Memory B cell (primary cell): ENCODE measurements around the gene STMN3.
A peak's percentile ranks its signal among the peaks of the same experiment; 100 is the strongest.
"Not testable (repeated sequence)": the region's sequence is repeated elsewhere in the genome, so short reads cannot be mapped to it uniquely, and the experiment has no call there.

ENCODE experiments used
- ATAC-seq: fragments of 150-1000 bp; cut with Tn5 transposase; 2 replicates; pipeline ENCODE4 v1.10.0; 2021; ENCODE audit warnings: low read depth, mild to moderate bottlenecking, moderate library complexity
- DNase-seq, 2 donors: peaks; one replicate each; pipeline ENCODE4 v3.0.0; 2022; ENCODE audit warnings: low spot score in 2 of 2
- H3K27ac Mint-ChIP-seq: one replicate; pipeline ENCODE4 v1.8.0; 2022; ENCODE audit warnings: mild to moderate bottlenecking, moderate library complexity, mixed read lengths
- H3K27me3 Mint-ChIP-seq: one replicate; pipeline ENCODE4 v1.8.0; 2022; ENCODE audit warnings: mixed read lengths
- H3K36me3 Mint-ChIP-seq: one replicate; pipeline ENCODE4 v1.8.0; 2022; ENCODE audit warnings: mild to moderate bottlenecking, mixed read lengths
- H3K4me1 Mint-ChIP-seq: one replicate; pipeline ENCODE4 v1.8.0; 2022; ENCODE audit warnings: mixed read lengths
- H3K4me3 Mint-ChIP-seq: one replicate; pipeline ENCODE4 v1.8.0; 2022; ENCODE audit warnings: mild to moderate bottlenecking, moderate library complexity, mixed read lengths
- H3K9me3 Mint-ChIP-seq: one replicate; pipeline ENCODE4 v1.8.0; 2022; ENCODE audit warnings: mixed read lengths

The STMN3 gene

DNA sequence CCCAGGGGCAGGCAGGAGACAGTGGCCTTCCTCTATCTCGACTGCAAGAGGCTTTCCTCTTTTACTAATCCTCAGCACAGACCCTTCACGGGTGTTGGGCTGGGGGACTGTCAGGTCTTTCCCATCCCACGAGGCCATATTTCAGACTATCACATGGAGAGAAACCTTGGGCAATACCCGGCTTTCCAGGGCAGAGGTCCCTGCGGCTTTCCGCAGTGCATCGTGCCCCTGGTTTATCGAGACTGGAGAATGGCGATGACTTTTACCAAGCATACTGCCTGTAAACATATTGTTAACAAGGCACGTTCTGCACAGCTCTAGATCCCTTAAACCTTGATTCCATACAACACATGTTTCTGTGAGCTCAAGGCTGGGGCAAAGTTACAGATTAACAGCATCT, 7.0 kb upstream of the STMN3 start:
- not testable (repeated sequence) for H3K27ac Mint-ChIP-seq, H3K27me3 Mint-ChIP-seq, DNase-seq, H3K9me3 Mint-ChIP-seq, H3K36me3 Mint-ChIP-seq, ATAC-seq
- H3K4me1 Mint-ChIP-seq = peaks cover 15% of the 10 kb centered on the region
- H3K4me3 Mint-ChIP-seq = peak overlapping the region; percentile 15

DNA sequence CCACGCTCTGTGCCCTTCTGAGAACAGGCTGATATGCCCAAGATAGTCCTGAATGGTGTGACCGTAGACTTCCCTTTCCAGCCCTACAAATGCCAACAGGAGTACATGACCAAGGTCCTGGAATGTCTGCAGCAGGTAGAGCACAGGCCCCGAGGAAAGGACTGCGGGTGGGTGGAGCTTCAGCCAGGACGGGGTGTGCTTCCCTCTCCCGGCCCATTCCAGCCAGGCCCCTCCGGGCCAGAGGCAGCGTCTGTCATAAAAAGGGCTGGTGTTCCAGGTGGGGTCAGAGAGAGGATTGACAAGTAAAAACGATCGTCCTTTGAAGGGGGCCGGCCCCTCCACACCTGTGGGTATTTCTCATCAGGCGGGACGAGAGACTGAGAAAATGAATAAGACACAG, 6.1 kb upstream of the STMN3 start:
- peak overlapping the region; percentile 90 for H3K4me3 Mint-ChIP-seq
- peaks cover 3% of the 10 kb centered on the region for H3K36me3 Mint-ChIP-seq
- no peaks in the 10 kb centered on the region for H3K9me3 Mint-ChIP-seq
- DNase-seq = no peak
- ATAC-seq = no peak
- peaks cover 13% of the 10 kb centered on the region for H3K4me1 Mint-ChIP-seq
- no peak overlapping the region for H3K27ac Mint-ChIP-seq
- peaks cover 3% of the 10 kb centered on the region for H3K27me3 Mint-ChIP-seq

DNA sequence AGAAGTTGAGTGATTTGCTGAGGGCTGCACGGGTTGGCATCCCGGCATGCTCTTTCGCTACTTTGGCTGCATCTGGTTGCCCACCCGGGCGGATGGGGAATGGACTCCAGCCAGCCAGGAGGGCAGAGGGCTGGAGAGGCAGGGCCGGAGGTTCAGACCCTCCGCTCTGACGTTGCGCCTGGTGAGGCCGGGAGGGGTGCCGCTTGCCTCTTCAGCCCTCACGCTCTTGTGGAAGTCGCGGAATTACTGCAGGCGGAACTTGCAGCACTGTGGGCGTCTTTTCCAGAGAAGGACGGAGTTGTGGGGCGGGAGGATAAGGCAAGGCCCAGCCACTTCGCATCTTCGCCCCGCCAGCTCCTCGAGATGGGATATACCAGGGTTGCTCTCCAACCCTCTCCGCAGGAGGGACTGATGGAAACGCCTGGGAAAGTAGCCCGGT, 5.5 kb upstream of the STMN3 start:
- DNase-seq (no peak), ATAC-seq (peak; percentile 16)
- Mint-ChIP-seq H3K27me3 (peaks cover 3% of the 10 kb centered on the region), H3K4me3 (peak overlapping the region; percentile 90), H3K27ac (no peak overlapping the region), H3K4me1 (peaks cover 16% of the 10 kb centered on the region), H3K9me3 (no peaks in the 10 kb centered on the region), H3K36me3 (peaks cover 3% of the 10 kb centered on the region)

DNA sequence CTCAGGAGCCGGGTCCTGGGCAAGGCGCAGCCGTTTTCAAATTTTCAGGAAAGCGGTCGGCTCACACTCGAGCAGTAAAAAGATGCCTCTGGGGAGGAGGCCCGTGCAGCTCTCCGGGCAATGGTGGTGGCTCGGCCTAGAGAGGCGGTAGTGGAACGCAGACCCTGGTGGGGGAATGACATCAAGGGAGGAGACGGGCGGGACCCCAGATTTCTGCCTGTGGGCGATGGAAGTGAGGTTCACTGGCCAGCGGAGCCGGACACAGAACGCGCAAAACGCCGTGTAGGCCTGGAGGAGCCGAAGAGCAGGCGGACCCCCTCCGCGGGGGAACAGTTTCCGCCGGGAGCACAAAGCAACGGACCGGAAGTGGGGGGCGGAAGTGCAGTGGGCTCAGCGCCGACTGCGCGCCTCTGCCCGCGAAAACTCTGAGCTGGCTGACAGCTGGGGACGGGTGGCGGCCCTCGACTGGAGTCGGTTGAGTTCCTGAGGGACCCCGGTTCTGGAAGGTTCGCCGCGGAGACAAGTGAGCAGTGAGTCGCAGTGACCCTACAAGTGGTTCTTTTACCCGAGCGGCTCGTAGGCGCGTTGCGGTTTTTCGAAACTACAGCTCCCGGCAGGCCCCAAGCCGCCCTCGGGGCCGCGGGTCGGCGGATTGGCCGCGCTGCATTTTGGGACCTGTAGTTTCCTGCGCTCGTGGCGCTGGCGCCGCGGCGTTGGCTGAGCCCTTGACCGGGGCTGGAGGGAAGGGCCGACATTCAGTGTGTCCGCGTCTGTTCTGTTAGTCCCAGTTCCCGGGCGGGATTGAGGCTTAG, 4.9 kb upstream of the STMN3 start, which contains the start of gene RTEL1:
TSS of gene RTEL1 (plus strand) at position 376 of the 812 bp plus-strand sequence. CDS start 1,091 bp downstream, outside the sequence.
- Mint-ChIP-seq H3K9me3 (no peaks in the 10 kb centered on the region), H3K4me3 (peak within 1 kb of the TSS; percentile 90), H3K36me3 (peaks cover 3% of the 10 kb centered on the region), H3K4me1 (peaks cover 17% of the 10 kb centered on the region), H3K27ac (peak within 1 kb of the TSS; percentile 74), H3K27me3 (peaks cover 4% of the 10 kb centered on the region)
- DNase-seq = peak; percentile 87 to 98
- ATAC-seq = peak; percentile 89

DNA sequence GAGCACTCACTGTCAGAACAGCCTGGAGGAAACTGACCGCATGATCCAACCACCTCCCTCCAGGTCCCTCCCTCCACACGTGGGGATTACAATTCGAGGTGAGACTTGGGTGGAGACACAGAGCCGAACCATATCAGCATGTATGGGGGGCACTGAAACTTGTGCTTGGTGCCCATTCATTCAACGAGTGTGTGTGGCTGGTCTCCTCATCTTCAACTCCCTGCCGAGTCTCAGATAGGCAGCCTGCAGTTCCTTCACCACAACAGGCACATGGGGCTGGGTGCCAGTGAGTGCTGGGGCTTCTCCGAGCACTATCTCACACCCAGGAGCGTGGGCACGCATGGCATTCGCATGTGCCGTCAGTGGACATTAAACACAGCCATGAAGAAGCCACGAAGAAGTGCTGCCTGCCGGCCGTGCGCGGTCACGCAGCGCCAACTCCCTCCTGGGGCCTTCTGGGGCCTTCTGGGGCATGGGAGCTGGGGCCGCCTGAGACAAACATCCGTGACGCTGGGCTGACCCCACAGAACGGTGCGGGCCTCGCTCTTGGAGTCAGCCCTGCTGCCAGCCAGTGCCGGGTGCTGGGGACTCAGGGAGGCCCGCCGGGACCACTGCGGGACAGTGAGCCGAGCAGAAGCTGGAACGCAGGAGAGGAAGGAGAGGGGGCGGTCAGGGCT, 4.2 kb upstream of the STMN3 start:
- DNase-seq (no peak), ATAC-seq (no peak)
- Mint-ChIP-seq H3K9me3 (no peaks in the 10 kb centered on the region), H3K27me3 (peaks cover 5% of the 10 kb centered on the region), H3K27ac (peak overlapping the region; percentile 74), H3K4me3 (peak overlapping the region; percentile 90), H3K4me1 (peaks cover 17% of the 10 kb centered on the region), H3K36me3 (peaks cover 3% of the 10 kb centered on the region)

DNA sequence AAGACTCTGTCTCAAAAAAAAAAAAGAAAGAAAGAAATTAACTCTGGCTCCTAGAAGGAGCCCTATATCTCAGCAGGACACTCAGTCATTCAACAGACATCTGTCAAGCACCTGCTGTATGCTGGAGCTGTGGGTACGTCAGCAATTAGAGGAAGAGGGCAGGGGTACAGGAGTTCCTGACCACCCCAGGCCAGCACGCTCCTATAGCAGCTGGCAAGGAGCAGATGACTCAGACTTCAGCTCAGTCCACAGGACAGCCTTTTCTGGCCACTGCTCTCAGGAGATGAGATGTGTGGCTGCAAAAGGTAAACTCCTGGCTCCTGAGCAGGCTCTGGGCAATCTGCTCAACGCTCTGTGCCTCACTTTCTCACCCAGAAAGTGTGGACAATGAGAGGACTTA, 3.2 kb upstream of the STMN3 start:
- peaks cover 8% of the 10 kb centered on the region for H3K27me3 Mint-ChIP-seq
- no peak overlapping the region for H3K27ac Mint-ChIP-seq
- H3K9me3 Mint-ChIP-seq = no peaks in the 10 kb centered on the region
- H3K4me1 Mint-ChIP-seq = peaks cover 20% of the 10 kb centered on the region
- H3K4me3 Mint-ChIP-seq = no peak overlapping the region
- H3K36me3 Mint-ChIP-seq = no peaks in the 10 kb centered on the region
- DNase-seq (no peak), ATAC-seq (no peak)

DNA sequence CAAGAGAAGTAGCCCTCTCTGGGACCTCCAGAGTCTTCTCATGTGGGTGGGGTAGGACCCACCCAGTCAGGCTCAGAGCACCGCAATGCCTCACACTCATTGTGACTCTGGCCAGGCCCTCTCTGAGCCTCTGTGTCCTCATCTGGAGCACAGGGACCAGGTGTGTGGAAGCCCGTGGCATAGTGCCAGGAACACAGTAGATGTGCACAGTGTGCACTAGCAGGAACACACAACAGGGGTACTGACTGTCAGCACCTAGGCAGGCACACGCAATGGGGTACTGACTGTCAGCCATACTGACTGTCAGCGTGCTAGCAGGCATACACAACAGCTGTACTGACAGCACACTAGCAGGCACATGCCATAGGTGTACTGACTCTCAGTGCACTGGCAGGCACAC, 2.0 kb upstream of the STMN3 start:
- Mint-ChIP-seq H3K9me3 (no peaks in the 10 kb centered on the region), H3K27ac (no peak overlapping the region), H3K36me3 (no peaks in the 10 kb centered on the region), H3K27me3 (peaks cover 9% of the 10 kb centered on the region), H3K4me3 (no peak overlapping the region), H3K4me1 (peaks cover 20% of the 10 kb centered on the region)
- DNase-seq (no peak), ATAC-seq (no peak)

DNA sequence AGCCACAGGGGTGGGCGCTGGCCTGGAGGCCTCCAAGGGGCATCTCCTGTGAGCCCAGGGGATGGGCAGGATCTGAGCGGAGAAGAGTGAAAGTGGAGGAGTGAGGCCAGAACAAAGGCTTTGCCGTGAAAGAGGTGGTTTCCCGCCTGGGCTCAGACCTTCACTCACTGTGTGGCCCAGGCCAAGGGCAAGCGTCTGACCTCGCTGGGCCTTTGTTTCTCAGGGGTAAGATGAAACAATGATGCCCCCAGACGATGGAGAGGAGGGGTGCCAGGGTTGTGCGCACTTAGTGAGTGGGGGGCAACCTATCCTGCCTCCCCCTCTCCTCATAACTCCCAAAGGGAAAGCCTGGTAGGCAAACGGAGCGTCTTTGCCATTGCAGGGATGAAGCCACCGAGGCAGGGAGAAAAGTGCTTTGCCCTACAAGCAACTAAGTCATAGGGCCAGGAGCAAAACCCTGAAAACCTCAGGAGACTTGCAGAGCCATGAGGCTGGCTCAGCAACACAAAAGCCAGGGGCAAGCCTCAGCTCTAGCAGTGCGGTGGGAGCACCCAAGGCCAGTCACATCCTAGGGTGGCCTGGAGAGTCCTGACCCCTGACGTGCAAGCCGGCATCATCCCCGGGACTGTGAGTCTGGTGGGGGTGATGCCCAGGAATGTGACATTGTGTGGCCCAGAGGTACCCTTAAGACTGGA, 897 bp upstream of the STMN3 start:
- H3K4me1 Mint-ChIP-seq = peaks cover 19% of the 10 kb centered on the region
- no peak for DNase-seq
- peak overlapping the region; percentile 58 for H3K4me3 Mint-ChIP-seq
- no peaks in the 10 kb centered on the region for H3K9me3 Mint-ChIP-seq
- ATAC-seq = no peak
- H3K27ac Mint-ChIP-seq = no peak overlapping the region
- no peaks in the 10 kb centered on the region for H3K36me3 Mint-ChIP-seq
- peaks cover 9% of the 10 kb centered on the region for H3K27me3 Mint-ChIP-seq

DNA sequence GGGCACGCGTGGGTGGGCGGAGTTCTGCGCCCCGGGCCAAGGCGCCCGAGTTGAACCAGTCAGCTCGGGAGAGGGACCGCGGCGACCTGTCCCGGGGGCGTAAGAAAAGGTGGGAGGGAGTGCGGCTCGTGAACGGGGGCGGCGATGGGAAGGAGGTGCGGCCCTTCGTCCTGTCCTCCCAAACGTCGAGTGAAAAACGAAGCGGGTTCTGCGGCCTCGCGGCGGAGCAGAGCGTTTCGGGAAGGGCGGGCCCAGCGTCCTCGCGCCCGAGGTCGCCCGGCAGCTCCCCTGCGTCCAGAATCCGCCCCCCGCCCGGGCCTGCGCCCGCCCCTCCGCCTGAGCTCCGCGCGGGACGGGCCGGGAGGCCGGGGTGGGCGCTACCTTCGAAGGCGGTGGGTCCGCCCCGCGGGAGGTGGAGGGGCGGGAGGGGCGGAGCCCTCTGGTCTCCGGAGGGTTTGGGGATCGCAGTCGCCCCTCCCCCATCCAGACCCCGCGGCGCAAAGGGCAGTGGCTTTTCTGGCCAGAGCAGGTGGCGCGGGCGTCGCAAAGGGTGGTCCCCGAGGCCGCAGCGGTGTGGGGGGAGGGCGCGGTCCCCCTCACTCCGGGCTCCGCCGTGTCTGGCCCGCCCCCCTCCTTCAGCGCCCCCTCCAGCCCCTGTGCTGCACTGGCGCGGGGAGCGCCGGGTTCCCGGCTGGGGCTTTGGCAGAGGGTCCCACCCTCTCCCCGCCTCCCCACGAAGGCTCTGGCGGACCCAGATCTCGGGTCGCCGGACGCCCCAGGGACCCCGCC, 838 bp downstream of the STMN3 start:
- ATAC-seq = peak; percentile 33
- Mint-ChIP-seq H3K4me1 (peaks cover 9% of the 10 kb centered on the region), H3K9me3 (no peaks in the 10 kb centered on the region), H3K27ac (peak overlapping the region; percentile 32), H3K36me3 (no peaks in the 10 kb centered on the region), H3K27me3 (peaks cover 9% of the 10 kb centered on the region), H3K4me3 (peak overlapping the region; percentile 84)
- DNase-seq = no peak

DNA sequence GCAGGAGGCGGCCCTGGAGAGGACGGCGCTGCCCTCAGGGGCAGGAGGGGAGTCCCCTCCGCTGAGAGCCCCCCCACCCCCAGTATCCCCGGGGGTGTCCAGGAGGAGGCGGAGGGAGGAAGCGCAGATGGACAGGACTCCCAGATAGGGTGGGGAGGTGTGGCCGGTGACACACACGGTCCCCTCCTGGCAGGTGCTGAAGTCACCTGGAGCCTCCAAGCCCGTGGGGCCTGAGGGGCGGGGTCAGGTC, 1.4 kb downstream of the STMN3 start:
- peaks cover 9% of the 10 kb centered on the region for H3K4me1 Mint-ChIP-seq
- DNase-seq (no peak), ATAC-seq (peak; percentile 32)
- H3K27ac Mint-ChIP-seq = peak overlapping the region; percentile 32
- H3K36me3 Mint-ChIP-seq = no peaks in the 10 kb centered on the region
- H3K27me3 Mint-ChIP-seq = peaks cover 9% of the 10 kb centered on the region
- H3K9me3 Mint-ChIP-seq = no peaks in the 10 kb centered on the region
- peak overlapping the region; percentile 84 for H3K4me3 Mint-ChIP-seq

DNA sequence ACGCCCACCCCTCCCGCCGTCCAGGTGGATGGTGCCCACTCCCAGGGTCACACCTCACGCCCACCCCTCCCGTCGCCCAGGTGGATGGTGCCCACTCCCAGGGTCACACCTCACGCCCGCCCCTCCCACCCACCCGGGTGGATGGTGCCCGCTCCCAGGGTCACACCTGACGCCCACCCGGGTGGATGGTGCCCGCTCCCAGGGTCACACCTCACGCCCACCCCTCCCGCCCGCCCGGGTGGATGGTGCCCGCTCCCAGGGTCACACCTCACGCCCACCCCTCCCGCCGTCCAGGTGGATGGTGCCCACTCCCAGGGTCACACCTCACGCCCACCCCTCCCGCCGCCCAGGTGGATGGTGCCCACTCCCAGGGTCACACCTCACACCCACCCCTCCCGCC, 2.7 kb downstream of the STMN3 start:
- H3K4me1 Mint-ChIP-seq, H3K4me3 Mint-ChIP-seq: not testable (repeated sequence)

DNA sequence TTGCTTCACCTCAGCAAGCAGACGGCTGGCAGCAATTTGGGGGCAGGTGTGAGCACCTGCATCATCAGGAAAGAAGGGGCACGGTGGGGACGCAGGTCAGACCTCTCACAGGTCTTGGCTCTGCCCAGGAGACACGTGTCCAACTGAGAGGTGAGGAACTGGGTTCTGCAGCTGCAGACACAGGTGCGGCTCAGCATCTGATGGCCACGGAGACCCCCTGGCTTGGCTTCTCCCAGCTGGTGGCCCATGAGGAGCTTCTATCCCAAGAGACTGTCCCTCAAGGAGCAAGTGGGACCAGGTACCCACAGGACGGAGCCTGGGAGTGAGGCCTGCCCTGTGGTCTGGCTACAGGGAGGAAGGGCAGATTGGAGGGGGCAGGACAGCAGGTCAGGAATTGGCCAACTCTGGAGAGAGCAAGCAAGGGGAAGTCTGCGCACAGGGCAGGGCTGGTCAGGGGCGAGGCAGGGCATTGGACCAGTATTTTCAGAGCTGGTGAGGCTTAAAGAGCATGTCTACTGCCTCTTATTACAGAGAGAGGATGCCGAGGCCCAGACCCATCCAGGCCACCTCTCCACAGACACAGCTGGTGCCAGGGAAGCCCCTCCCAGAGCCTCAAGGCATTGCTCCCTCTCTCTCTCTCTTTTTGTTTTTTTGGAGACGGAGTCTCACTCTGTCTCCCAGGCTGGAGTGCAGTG, 4.2 kb downstream of the STMN3 start:
- Mint-ChIP-seq H3K9me3 (no peaks in the 10 kb centered on the region), H3K27me3 (peaks cover 8% of the 10 kb centered on the region), H3K4me3 (no peak overlapping the region), H3K27ac (no peak overlapping the region), H3K36me3 (no peaks in the 10 kb centered on the region), H3K4me1 (peaks cover 11% of the 10 kb centered on the region)
- DNase-seq (no peak), ATAC-seq (no peak)

More for the DNA sequence above, 2.7 kb downstream of the STMN3 start:
- not testable (repeated sequence) for H3K9me3 Mint-ChIP-seq, DNase-seq, H3K36me3 Mint-ChIP-seq, ATAC-seq, H3K27ac Mint-ChIP-seq
- peaks cover 11% of the 10 kb centered on the region for H3K27me3 Mint-ChIP-seq

DNA sequence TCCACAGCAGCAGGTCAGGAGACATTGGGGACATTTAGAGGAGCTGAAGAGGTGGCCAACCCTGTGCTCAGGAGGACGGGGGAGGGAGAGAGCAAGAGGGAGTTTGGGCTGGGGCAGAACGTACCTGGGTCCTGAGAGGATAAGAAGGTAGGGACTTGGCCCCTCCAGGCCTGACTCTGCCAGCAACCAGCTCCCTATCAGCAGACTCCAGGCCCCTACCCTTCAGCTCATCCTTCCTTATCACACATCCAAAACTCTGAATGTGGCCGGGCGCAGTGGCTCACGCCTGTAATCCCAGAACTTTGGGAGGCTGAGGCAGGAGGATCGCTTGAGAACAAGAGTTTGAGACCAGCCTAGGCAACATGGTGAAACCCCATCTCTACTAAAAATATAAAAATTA, 5.0 kb downstream of the STMN3 start:
- H3K27ac Mint-ChIP-seq = no peak overlapping the region
- no peak for ATAC-seq
- no peak for DNase-seq
- peaks cover 7% of the 10 kb centered on the region for H3K27me3 Mint-ChIP-seq
- H3K36me3 Mint-ChIP-seq = no peaks in the 10 kb centered on the region
- H3K9me3 Mint-ChIP-seq = no peaks in the 10 kb centered on the region
- H3K4me3 Mint-ChIP-seq = no peak overlapping the region
- peaks cover 8% of the 10 kb centered on the region for H3K4me1 Mint-ChIP-seq
